Esophagus muscularis mucosa (tissue), 3 donors: ENCODE results near the gene AUTS2.

ENCODE experiments used
- POLR2A ChIP-seq: fragments of 450-650 bp; IDR thresholded peaks from one replicate; pipeline ENCODE4 v1.6.1; 2017; ENCODE audit warnings: antibody characterized with exemption, moderate library complexity, mild to moderate bottlenecking, low read depth
- POLR2AphosphoS5 ChIP-seq, 2 donors: sonication (generic); formaldehyde crosslinking; IDR thresholded peaks; one replicate each; pipeline ENCODE4 v1.6.1; 2017; ENCODE audit warnings: antibody characterized with exemption in 2 of 2
- TF ChIP-seq, protein P1 (sequence below), 3 experiments: fragments of 200-600 bp in 2 of 3; fragments of 450-650 bp in 1 of 3; sonication (generic) in 2 of 3; IDR thresholded peaks; one replicate each; pipeline ENCODE4 v1.5.1; 2017 to 2019; ENCODE audit warnings: antibody characterized with exemption in 3 of 3, mild to moderate bottlenecking in 2 of 3, moderate library complexity in 1 of 3

DNA sequence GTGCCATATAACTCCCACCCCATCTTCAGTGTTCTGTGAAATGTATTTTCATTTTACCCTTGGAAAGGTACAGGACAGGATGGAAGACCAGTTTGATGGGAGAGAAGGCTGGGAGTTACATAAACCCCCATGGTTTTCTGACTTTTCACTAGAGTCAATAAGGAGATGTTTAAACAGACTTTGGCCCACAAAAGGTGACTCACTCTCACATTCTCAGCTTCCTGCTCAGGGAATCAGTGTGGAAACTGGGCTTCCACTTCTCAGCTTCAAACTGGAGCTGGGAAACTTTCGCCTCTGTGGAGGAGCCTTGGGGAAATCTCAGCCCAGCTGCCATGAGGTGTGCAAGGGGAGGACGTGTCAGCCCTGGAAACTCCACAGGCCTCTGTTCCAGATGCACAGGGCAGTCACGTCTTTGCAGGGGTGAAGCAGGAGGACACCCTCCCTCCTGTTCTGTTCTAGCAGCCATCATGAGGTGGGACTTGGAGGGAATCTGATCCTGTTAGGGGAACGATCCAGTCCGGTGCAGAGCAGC is 973.2 kb downstream of the AUTS2 start:
- TF ChIP-seq, protein P1, sequence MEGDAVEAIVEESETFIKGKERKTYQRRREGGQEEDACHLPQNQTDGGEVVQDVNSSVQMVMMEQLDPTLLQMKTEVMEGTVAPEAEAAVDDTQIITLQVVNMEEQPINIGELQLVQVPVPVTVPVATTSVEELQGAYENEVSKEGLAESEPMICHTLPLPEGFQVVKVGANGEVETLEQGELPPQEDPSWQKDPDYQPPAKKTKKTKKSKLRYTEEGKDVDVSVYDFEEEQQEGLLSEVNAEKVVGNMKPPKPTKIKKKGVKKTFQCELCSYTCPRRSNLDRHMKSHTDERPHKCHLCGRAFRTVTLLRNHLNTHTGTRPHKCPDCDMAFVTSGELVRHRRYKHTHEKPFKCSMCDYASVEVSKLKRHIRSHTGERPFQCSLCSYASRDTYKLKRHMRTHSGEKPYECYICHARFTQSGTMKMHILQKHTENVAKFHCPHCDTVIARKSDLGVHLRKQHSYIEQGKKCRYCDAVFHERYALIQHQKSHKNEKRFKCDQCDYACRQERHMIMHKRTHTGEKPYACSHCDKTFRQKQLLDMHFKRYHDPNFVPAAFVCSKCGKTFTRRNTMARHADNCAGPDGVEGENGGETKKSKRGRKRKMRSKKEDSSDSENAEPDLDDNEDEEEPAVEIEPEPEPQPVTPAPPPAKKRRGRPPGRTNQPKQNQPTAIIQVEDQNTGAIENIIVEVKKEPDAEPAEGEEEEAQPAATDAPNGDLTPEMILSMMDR (IDR thresholded peaks at IDR 0.05), result no peak
- TF ChIP-seq POLR2AphosphoS5 (IDR thresholded peaks at IDR 0.05) (no peak), POLR2A (no peak)
